Ascending aorta (tissue), 2 donors: ENCODE results near the gene VWA8. TPM values are rescaled to one million over a fixed set of nuclear protein-coding genes. Genes with fewer than 3 reads are reported as not detected.

Source experiments
- DNase-seq, 2 donors: peaks; one replicate each; pipeline ENCODE4 v3.0.0-alpha.2; 2019; ENCODE audit warnings: low spot score in 2 of 2
- H3K27ac ChIP-seq, 2 donors: fragments of 200-600 bp; sonication (generic); one replicate each; pipeline ENCODE4 v1.5.1; 2016 to 2017; ENCODE audit warnings: mild to moderate bottlenecking in 1 of 2
- H3K27me3 ChIP-seq: fragments of 200-600 bp; sonication (generic); one replicate; pipeline ENCODE4 v1.5.1; 2017
- H3K36me3 ChIP-seq, 2 donors: fragments of 200-600 bp; sonication (generic); one replicate each; pipeline ENCODE4 v1.5.1; 2016
- H3K4me1 ChIP-seq, 2 donors: fragments of 200-600 bp; sonication (generic); one replicate each; pipeline ENCODE4 v1.5.1; 2016 to 2017; ENCODE audit warnings: mild to moderate bottlenecking in 1 of 2
- H3K4me3 ChIP-seq, 2 donors: fragments of 200-600 bp; sonication (generic); one replicate each; pipeline ENCODE4 v1.5.1; 2016 to 2017; ENCODE audit warnings: mild to moderate bottlenecking in 1 of 2
- H3K9me3 ChIP-seq, 2 donors: fragments of 200-600 bp; sonication (generic); one replicate each; pipeline ENCODE4 v1.5.1; 2016
- CTCF ChIP-seq, 3 experiments: fragments of 200-600 bp in 2 of 3; fragments of 450-650 bp in 1 of 3; sonication (generic) in 2 of 3; IDR thresholded peaks; one replicate each; pipeline ENCODE4 v1.5.1; 2016 to 2019; ENCODE audit warnings: antibody characterized with exemption in 3 of 3, mild to moderate bottlenecking in 1 of 3, moderate library complexity in 1 of 3
- intact Hi-C: fragments of 100-400 bp; cut with DNase I; formaldehyde crosslinking; loops from one replicate; pipeline ENCODE4 v1.15.1; 2023
- total RNA-seq: library from RNA; depleted of rRNA; stranded (reverse); fragments of >200 nt; gene quantifications from one replicate; pipeline ENCODE4 v1.1.0, GENCODE V29; 2016

The VWA8 gene
- total RNA-seq, 1 donor from 2014 or later: 10.4 TPM

GRCh38 chr13:41614671-41615527, 346.0 kb downstream of the VWA8 start:
- no peak overlapping the region for H3K4me3 ChIP-seq
- intact Hi-C loops: no loop called here
- H3K36me3 ChIP-seq: peaks cover 0 to 11% of the 10 kb centered on the region in 2 donors
- H3K9me3 ChIP-seq: no peaks in the 10 kb centered on the region
- TF ChIP-seq CTCF (IDR thresholded peaks at IDR 0.05): no peak
- H3K27me3 ChIP-seq: no peaks in the 10 kb centered on the region
- peak overlapping the region; percentile 50 to 56 for H3K27ac ChIP-seq
- H3K4me1 ChIP-seq: peaks cover 0 to 13% of the 10 kb centered on the region in 2 donors
- no peak for DNase-seq

- H3K4me1 ChIP-seq: peaks cover 0 to 13% of the 10 kb centered on the region in 2 donors
- no peak overlapping the region for H3K4me3 ChIP-seq
- intact Hi-C loops: no loop called here
- no peaks in the 10 kb centered on the region for H3K27me3 ChIP-seq
- peak overlapping the region; percentile 50 to 56 for H3K27ac ChIP-seq
- TF ChIP-seq CTCF (IDR thresholded peaks at IDR 0.05): no peak
- peaks cover 0 to 16% of the 10 kb centered on the region in 2 donors for H3K36me3 ChIP-seq
- peak in 1 of 2 donors; percentile 73 for DNase-seq
- no peaks in the 10 kb centered on the region for H3K9me3 ChIP-seq
Observed at GRCh38 chr13:41613984-41614661, 346.8 kb downstream of the VWA8 start.

- Histone ChIP-seq H3K4me1 (peaks cover 0 to 13% of the 10 kb centered on the region in 2 donors), H3K27ac (peak overlapping the region; percentile 50 to 56), H3K27me3 (no peaks in the 10 kb centered on the region), H3K4me3 (no peak overlapping the region), H3K36me3 (peaks cover 0 to 19% of the 10 kb centered on the region in 2 donors), H3K9me3 (no peaks in the 10 kb centered on the region)
- no peak for TF ChIP-seq CTCF (IDR thresholded peaks at IDR 0.05)
- DNase-seq: no peak
- intact Hi-C loops: no loop called here
Observed at GRCh38 chr13:41613471-41613870, 347.4 kb downstream of the VWA8 start.

GRCh38 chr13:41611385-41611784, 349.5 kb downstream of the VWA8 start:
- DNase-seq: no peak
- H3K4me3 ChIP-seq: no peak overlapping the region
- no peak overlapping the region for H3K27ac ChIP-seq
- H3K4me1 ChIP-seq: peaks cover 0 to 13% of the 10 kb centered on the region in 2 donors
- intact Hi-C loops: no loop called here
- no peak for TF ChIP-seq CTCF (IDR thresholded peaks at IDR 0.05)
- H3K27me3 ChIP-seq: no peaks in the 10 kb centered on the region
- peaks cover 0 to 19% of the 10 kb centered on the region in 2 donors for H3K36me3 ChIP-seq
- H3K9me3 ChIP-seq: no peaks in the 10 kb centered on the region

GRCh38 chr13:41610404-41610803, 350.5 kb downstream of the VWA8 start:
- TF ChIP-seq CTCF (IDR thresholded peaks at IDR 0.05): no peak
- Histone ChIP-seq H3K4me3 (no peak overlapping the region), H3K27ac (no peak overlapping the region), H3K36me3 (peaks cover 0 to 19% of the 10 kb centered on the region in 2 donors), H3K4me1 (peaks cover 0 to 13% of the 10 kb centered on the region in 2 donors), H3K9me3 (no peaks in the 10 kb centered on the region), H3K27me3 (no peaks in the 10 kb centered on the region)
- DNase-seq: no peak
- intact Hi-C loops: no loop called here
